ENCODE data around the gene SEPTIN11. TPM values are rescaled to one million over a fixed set of nuclear protein-coding genes. Genes with fewer than 3 reads are reported as not detected.

Gene SEPTIN11
- total RNA-seq, 1 experiment from 2014 or later = 121 TPM

DNA sequence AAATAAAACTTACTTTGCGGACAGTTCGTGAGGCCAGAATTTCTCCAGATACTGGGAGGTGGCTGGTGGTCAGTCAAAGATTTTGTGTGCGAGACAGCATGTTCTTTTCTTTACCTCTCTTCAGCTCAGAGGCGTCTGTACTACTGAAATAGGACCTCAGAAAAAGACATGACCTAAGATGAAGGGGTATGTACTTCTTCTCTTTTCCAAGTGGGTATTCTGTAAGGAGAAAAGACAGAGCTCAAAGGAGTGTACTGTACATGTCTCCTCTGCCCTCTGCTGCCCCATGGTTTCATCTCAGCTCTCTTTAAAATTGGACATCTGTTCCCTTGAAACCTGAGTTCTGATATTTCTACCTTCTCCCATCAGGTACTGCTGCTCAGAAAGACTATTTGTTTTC, 38.1 kb downstream of the SEPTIN11 start:
- no peak for TF ChIP-seq EZH2 (IDR thresholded peaks at IDR 0.05; ENCODE audit: borderline replicate concordance, low read depth, low read length, poor library complexity, severe bottlenecking)
- TF ChIP-seq, protein P1, sequence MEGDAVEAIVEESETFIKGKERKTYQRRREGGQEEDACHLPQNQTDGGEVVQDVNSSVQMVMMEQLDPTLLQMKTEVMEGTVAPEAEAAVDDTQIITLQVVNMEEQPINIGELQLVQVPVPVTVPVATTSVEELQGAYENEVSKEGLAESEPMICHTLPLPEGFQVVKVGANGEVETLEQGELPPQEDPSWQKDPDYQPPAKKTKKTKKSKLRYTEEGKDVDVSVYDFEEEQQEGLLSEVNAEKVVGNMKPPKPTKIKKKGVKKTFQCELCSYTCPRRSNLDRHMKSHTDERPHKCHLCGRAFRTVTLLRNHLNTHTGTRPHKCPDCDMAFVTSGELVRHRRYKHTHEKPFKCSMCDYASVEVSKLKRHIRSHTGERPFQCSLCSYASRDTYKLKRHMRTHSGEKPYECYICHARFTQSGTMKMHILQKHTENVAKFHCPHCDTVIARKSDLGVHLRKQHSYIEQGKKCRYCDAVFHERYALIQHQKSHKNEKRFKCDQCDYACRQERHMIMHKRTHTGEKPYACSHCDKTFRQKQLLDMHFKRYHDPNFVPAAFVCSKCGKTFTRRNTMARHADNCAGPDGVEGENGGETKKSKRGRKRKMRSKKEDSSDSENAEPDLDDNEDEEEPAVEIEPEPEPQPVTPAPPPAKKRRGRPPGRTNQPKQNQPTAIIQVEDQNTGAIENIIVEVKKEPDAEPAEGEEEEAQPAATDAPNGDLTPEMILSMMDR (conservative IDR thresholded peaks at IDR 0.05; ENCODE audit: low read depth, low read length) = no peak
- ChIA-PET POLR2A (ENCODE audit: low non-redundant PET) (no interaction called here), CTCF (no interaction called here)
- Histone ChIP-seq H3K36me3 (ENCODE audit: insufficient read depth, low read length, poor library complexity, severe bottlenecking) (no peaks in the 10 kb centered on the region), H3K4me1 (ENCODE audit: insufficient read depth, low read length, poor library complexity, severe bottlenecking) (peaks cover 36% of the 10 kb centered on the region), H3K4me3 (ENCODE audit: low read depth, low read length, poor library complexity, severe bottlenecking) (no peak overlapping the region), H3K9me3 (ENCODE audit: low read depth, low read length, poor library complexity, severe bottlenecking) (no peaks in the 10 kb centered on the region), H3K27ac (ENCODE audit: low read depth, low read length, poor library complexity, severe bottlenecking) (no peak overlapping the region), H3K27me3 (replicated peaks; ENCODE audit: insufficient read depth, low read depth, low read length, poor library complexity) (no peaks in the 10 kb centered on the region)
- BruUV-seq (replicated peaks) = no TSS peak
- intact Hi-C loops (cut with micrococcal nuclease; ENCODE audit: unreplicated experiment) = no loop called here
- DNase-seq (ENCODE audit: low spot score) = no peak

DNA sequence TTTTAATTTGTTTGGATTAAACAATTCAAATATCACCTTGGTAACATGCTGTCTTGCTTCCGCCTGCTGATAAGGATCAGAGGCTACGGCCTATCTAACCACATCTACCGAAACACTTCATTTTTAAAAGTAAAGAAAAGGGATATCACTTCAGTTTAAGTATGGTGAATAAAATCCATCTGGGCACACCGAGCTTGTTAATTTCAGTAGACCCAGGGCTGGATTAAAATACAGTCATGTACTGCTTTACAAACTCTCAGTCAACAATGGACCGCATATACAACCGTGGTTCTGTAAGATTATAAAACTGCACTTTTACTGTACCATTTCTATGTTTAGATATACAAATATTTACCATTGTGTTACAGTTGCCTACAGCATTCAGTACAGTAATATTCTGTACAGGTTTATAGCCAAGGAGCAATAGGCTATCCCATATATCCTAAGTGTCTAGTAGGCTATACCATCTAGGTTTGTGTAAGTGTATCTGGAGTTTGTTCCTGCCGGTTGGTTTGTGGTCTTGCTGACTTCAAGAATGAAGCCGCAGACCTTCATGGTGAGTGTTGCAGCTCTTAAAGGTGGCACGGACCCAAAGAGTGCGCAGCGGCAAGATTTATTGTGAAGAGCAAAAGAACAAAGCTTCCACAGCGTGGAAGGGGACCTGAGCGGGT, 40.0 kb downstream of the SEPTIN11 start:
- DNase-seq (ENCODE audit: low spot score) = no peak
- peaks cover 22% of the 10 kb centered on the region for H3K4me1 ChIP-seq (ENCODE audit: insufficient read depth, low read length, poor library complexity, severe bottlenecking)
- no peaks in the 10 kb centered on the region for H3K27me3 ChIP-seq (replicated peaks; ENCODE audit: insufficient read depth, low read depth, low read length, poor library complexity)
- POLR2A ChIA-PET (ENCODE audit: low non-redundant PET) = no interaction called here
- no peak overlapping the region for H3K27ac ChIP-seq (ENCODE audit: low read depth, low read length, poor library complexity, severe bottlenecking)
- BruUV-seq (replicated peaks) = no TSS peak
- no peaks in the 10 kb centered on the region for H3K9me3 ChIP-seq (ENCODE audit: low read depth, low read length, poor library complexity, severe bottlenecking)
- intact Hi-C loops (cut with micrococcal nuclease; ENCODE audit: unreplicated experiment) = no loop called here
- H3K4me3 ChIP-seq (ENCODE audit: low read depth, low read length, poor library complexity, severe bottlenecking) = no peak overlapping the region
- H3K36me3 ChIP-seq (ENCODE audit: insufficient read depth, low read length, poor library complexity, severe bottlenecking) = no peaks in the 10 kb centered on the region
- CTCF ChIA-PET = no interaction called here
- TF ChIP-seq, protein P1 (conservative IDR thresholded peaks at IDR 0.05; ENCODE audit: low read depth, low read length) = no peak
- no peak for TF ChIP-seq EZH2 (IDR thresholded peaks at IDR 0.05; ENCODE audit: borderline replicate concordance, low read depth, low read length, poor library complexity, severe bottlenecking)

DNA sequence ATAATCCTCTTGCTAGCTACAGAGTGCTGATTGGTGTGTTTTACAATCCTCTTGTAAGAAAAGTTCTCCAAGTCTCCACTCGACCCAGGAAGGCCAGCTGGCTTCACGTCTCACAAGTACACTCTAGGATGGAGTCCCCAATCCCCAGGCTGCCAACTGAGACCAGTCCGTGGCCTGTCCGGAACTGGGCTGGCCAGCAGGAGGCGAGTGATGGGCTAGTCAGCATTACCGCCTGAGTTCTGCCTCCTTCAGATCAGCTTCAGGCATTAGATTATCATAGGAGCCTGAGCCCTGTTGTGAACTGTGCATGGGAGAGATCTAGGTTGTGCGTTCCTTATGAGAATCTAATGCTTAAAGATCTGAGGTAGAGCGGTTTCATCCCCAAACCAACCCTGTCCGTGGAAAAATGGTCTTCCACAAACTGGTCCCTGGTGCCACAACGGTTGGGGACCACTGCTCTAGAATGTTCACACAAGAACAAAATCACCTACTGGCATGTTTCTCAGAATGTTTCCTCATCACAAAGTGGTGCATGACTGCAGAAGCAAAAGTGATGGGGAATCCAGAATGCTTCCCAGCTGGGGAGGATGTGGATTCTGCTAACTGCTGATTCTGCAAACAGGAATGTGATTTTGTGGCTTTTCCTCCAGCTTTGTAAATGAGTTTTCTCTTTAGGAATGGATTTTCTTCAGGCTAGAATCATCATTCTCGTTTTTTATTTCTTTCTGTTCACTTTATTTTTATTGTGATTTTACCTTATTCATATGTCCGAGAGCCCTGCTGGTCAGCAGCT, 40.9 kb downstream of the SEPTIN11 start:
- TF ChIP-seq EZH2 (IDR thresholded peaks at IDR 0.05; ENCODE audit: borderline replicate concordance, low read depth, low read length, poor library complexity, severe bottlenecking) = no peak
- TF ChIP-seq, protein P1 (conservative IDR thresholded peaks at IDR 0.05; ENCODE audit: low read depth, low read length) = no peak
- H3K27ac ChIP-seq (ENCODE audit: low read depth, low read length, poor library complexity, severe bottlenecking) = no peak overlapping the region
- no TSS peak for BruUV-seq (replicated peaks)
- no peaks in the 10 kb centered on the region for H3K27me3 ChIP-seq (replicated peaks; ENCODE audit: insufficient read depth, low read depth, low read length, poor library complexity)
- no peaks in the 10 kb centered on the region for H3K9me3 ChIP-seq (ENCODE audit: low read depth, low read length, poor library complexity, severe bottlenecking)
- intact Hi-C loops (cut with micrococcal nuclease; ENCODE audit: unreplicated experiment) = no loop called here
- DNase-seq (ENCODE audit: low spot score) = no peak
- ChIA-PET CTCF (no interaction called here), POLR2A (ENCODE audit: low non-redundant PET) (no interaction called here)
- no peaks in the 10 kb centered on the region for H3K36me3 ChIP-seq (ENCODE audit: insufficient read depth, low read length, poor library complexity, severe bottlenecking)
- H3K4me1 ChIP-seq (ENCODE audit: insufficient read depth, low read length, poor library complexity, severe bottlenecking) = peaks cover 18% of the 10 kb centered on the region
- H3K4me3 ChIP-seq (ENCODE audit: low read depth, low read length, poor library complexity, severe bottlenecking) = no peak overlapping the region
